ENCODE results near the gene SLC16A3. TPM values are rescaled to one million over a fixed set of nuclear protein-coding genes. Genes with fewer than 3 reads are reported as not detected.

Gene SLC16A3
- polyA plus RNA-seq, 1 donor (not counting 4 experiments of a cell fraction or from before 2014, with no cell fraction given), result 35.7 TPM

GRCh38 chr17:82243648-82244412 lies 15.0 kb downstream of the SLC16A3 start:
- Histone ChIP-seq H3K4me3 (ENCODE audit: control insufficient read depth in 2 of 3, extremely low read depth in 1 of 3, insufficient read depth in 2 of 3, low read depth in 1 of 3, low read length in 3 of 3) (no peak overlapping the region), H3K4me2 (ENCODE audit: control insufficient read depth, extremely low read depth, insufficient read depth, low read depth, low read length) (no peak overlapping the region), H4K20me1 (ENCODE audit: control insufficient read depth, extremely low read depth, insufficient read depth, low read length) (peaks cover 28% of the 10 kb centered on the region), H3K27ac (ENCODE audit: control insufficient read depth, insufficient read depth, low read length) (no peak overlapping the region), H3K79me2 (ENCODE audit: control insufficient read depth, insufficient read depth, low read length) (peaks cover 31% of the 10 kb centered on the region), H3K9me3 (ENCODE audit: control insufficient read depth, low read depth, low read length) (no peaks in the 10 kb centered on the region), H3K9ac (ENCODE audit: control insufficient read depth, extremely low read depth, insufficient read depth, low read length) (no peak overlapping the region), H3K4me1 (ENCODE audit: control insufficient read depth, extremely low read depth, insufficient read depth, low read length) (peaks cover 55% of the 10 kb centered on the region), H3K36me3 (ENCODE audit: control insufficient read depth in 2 of 2, extremely low read depth in 1 of 2, insufficient read depth in 2 of 2, low read length in 2 of 2) (peaks cover 45 to 69% of the 10 kb centered on the region in 2 experiments), H2AFZ (ENCODE audit: control insufficient read depth, low read length) (no peak overlapping the region), H3K9me1 (ENCODE audit: control insufficient read depth, extremely low read depth, insufficient read depth, low read length) (peaks cover 6% of the 10 kb centered on the region), H3K27me3 (ENCODE audit: control insufficient read depth, extremely low read depth, insufficient read depth, low read length) (no peaks in the 10 kb centered on the region)
- FAIRE-seq, result no peak
- no peak for TF ChIP-seq EZH2 (IDR thresholded peaks at IDR 0.05; ENCODE audit: low read length)
- no peak for TF ChIP-seq CTCF (optimal IDR thresholded peaks at IDR 0.05 in 1 of 3, IDR thresholded peaks at IDR 0.05 in 1 of 3, conservative IDR thresholded peaks at IDR 0.05 in 1 of 3; ENCODE audit: extremely low read depth in 1 of 3, insufficient read depth in 2 of 3, low read length in 3 of 3)
- no peak for DNase-seq (ENCODE audit: low read depth, low spot score)
- dilution Hi-C loops (cut with MboI; ENCODE audit: extremely low pct_ligation_motif_present, low sequenced_read_pairs), result no loop called here

DNA sequence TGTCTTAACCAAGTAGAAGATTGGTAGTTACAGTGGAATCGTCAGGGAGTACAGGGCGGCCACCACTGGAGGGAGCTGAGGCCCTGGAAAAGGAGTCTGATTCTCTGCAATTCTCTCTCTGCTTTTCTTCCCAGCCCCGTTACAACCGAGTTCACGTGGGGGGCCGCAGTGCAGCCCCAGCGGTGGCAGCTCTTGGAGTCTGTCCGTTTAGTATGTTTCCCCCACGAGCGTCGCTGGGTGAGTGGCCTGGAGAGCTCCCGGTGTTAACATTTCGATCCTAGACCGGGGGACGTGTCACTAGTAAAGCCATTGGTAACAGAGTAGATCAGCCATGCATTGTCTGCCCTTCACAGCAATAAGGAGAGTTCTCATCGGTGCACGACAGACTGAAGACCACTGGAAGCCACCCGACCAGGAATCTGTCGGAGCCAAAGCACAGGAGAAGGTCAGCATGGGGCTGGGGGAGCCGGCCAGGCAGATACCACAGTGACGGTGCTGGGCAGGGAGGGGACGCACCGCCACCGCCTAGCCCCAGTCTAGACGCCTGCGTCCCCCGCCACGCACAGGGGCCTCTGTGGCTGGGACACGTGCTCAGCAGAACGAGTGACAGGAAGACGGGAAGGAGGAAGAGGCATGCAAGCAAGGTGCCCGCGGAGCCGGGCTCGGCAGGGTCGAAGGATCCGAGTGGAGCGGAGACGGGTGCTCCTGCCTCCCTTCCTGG lies 15.7 kb downstream of the SLC16A3 start:
- peaks cover 36% of the 10 kb centered on the region for H3K79me2 ChIP-seq (ENCODE audit: control insufficient read depth, insufficient read depth, low read length)
- peaks cover 6% of the 10 kb centered on the region for H3K9me1 ChIP-seq (ENCODE audit: control insufficient read depth, extremely low read depth, insufficient read depth, low read length)
- H3K27ac ChIP-seq (ENCODE audit: control insufficient read depth, insufficient read depth, low read length), result no peak overlapping the region
- DNase-seq (ENCODE audit: low read depth, low spot score) (no peak), FAIRE-seq (no peak)
- H3K9me3 ChIP-seq (ENCODE audit: control insufficient read depth, low read depth, low read length), result no peaks in the 10 kb centered on the region
- no peak overlapping the region for H2AFZ ChIP-seq (ENCODE audit: control insufficient read depth, low read length)
- H3K27me3 ChIP-seq (ENCODE audit: control insufficient read depth, extremely low read depth, insufficient read depth, low read length), result no peaks in the 10 kb centered on the region
- no peak overlapping the region for H3K4me3 ChIP-seq (ENCODE audit: control insufficient read depth in 2 of 3, extremely low read depth in 1 of 3, insufficient read depth in 2 of 3, low read depth in 1 of 3, low read length in 3 of 3)
- dilution Hi-C loops (cut with MboI; ENCODE audit: extremely low pct_ligation_motif_present, low sequenced_read_pairs), result no loop called here
- peak; percentile 58 to 66 (median 58) for TF ChIP-seq CTCF (optimal IDR thresholded peaks at IDR 0.05 in 1 of 3, IDR thresholded peaks at IDR 0.05 in 1 of 3, conservative IDR thresholded peaks at IDR 0.05 in 1 of 3; ENCODE audit: extremely low read depth in 1 of 3, insufficient read depth in 2 of 3, low read length in 3 of 3)
- TF ChIP-seq EZH2 (IDR thresholded peaks at IDR 0.05; ENCODE audit: low read length), result no peak
- H3K36me3 ChIP-seq (ENCODE audit: control insufficient read depth in 2 of 2, extremely low read depth in 1 of 2, insufficient read depth in 2 of 2, low read length in 2 of 2), result peaks cover 46 to 72% of the 10 kb centered on the region in 2 experiments
- H3K4me1 ChIP-seq (ENCODE audit: control insufficient read depth, extremely low read depth, insufficient read depth, low read length), result peaks cover 48% of the 10 kb centered on the region
- H3K4me2 ChIP-seq (ENCODE audit: control insufficient read depth, extremely low read depth, insufficient read depth, low read depth, low read length), result no peak overlapping the region
- no peak overlapping the region for H3K9ac ChIP-seq (ENCODE audit: control insufficient read depth, extremely low read depth, insufficient read depth, low read length)
- peaks cover 28% of the 10 kb centered on the region for H4K20me1 ChIP-seq (ENCODE audit: control insufficient read depth, extremely low read depth, insufficient read depth, low read length)

Measured in keratinocyte (primary cell).